Neutrophil (primary cell): ENCODE data around the gene MSI2.

Experiments
- H3K27ac ChIP-seq: fragments of 200-600 bp; sonication (generic); 2 replicates; pipeline ENCODE4 v1.5.1; 2016; ENCODE audit warnings: mild to moderate bottlenecking, moderate library complexity
- H3K27me3 ChIP-seq: fragments of 200-600 bp; sonication (generic); 2 replicates; pipeline ENCODE4 v1.6.0; 2016; ENCODE audit warnings: mild to moderate bottlenecking
- H3K36me3 ChIP-seq: fragments of 200-600 bp; sonication (generic); 2 replicates; pipeline ENCODE4 v1.5.1; 2017
- H3K4me1 ChIP-seq, 2 experiments: fragments of 200-600 bp in 1 of 2; sonication (generic) in 1 of 2; 1 replicate in 1 of 2; 2 replicates in 1 of 2; pipeline versions ENCODE4 v1.5.1 to v1.6.1; 2013 to 2016; ENCODE audit warnings: low read depth in 1 of 2, low read length in 1 of 2, mild to moderate bottlenecking in 1 of 2, moderate library complexity in 1 of 2; ENCODE audit not compliant: control insufficient read depth in 1 of 2, insufficient read depth in 1 of 2
- H3K4me3 ChIP-seq, 2 experiments: fragments of 200-600 bp in 1 of 2; sonication (generic) in 1 of 2; 1 replicate in 1 of 2; 2 replicates in 1 of 2; pipeline ENCODE4 v1.5.1; 2013 to 2016; ENCODE audit warnings: low read depth in 1 of 2, low read length in 1 of 2, mild to moderate bottlenecking in 1 of 2, moderate library complexity in 1 of 2
- H3K9me3 ChIP-seq: fragments of 200-600 bp; sonication (generic); 2 replicates; pipeline ENCODE4 v1.5.1; 2016
- CTCF ChIP-seq: fragments of 200-600 bp; sonication (generic); IDR thresholded peaks from 2 replicates; pipeline ENCODE4 v1.5.1; 2016; ENCODE audit warnings: antibody characterized with exemption

MSI2 gene

GRCh38 chr17:57379237-57379894 lies 123.0 kb downstream of the MSI2 start:
- Histone ChIP-seq H3K4me3 (no peak overlapping the region), H3K9me3 (no peaks in the 10 kb centered on the region), H3K4me1 (no peaks in the 10 kb centered on the region), H3K27ac (no peak overlapping the region), H3K27me3 (no peaks in the 10 kb centered on the region), H3K36me3 (no peaks in the 10 kb centered on the region)
- no peak for TF ChIP-seq CTCF

GRCh38 chr17:57379895-57380434 lies 123.6 kb downstream of the MSI2 start:
- H3K27me3 ChIP-seq: no peaks in the 10 kb centered on the region
- no peak overlapping the region for H3K4me3 ChIP-seq
- no peaks in the 10 kb centered on the region for H3K4me1 ChIP-seq
- no peak overlapping the region for H3K27ac ChIP-seq
- no peaks in the 10 kb centered on the region for H3K36me3 ChIP-seq
- H3K9me3 ChIP-seq: no peaks in the 10 kb centered on the region
- TF ChIP-seq CTCF: no peak

- Histone ChIP-seq H3K4me3 (no peak overlapping the region), H3K36me3 (no peaks in the 10 kb centered on the region), H3K27ac (no peak overlapping the region), H3K4me1 (no peaks in the 10 kb centered on the region), H3K27me3 (no peaks in the 10 kb centered on the region), H3K9me3 (no peaks in the 10 kb centered on the region)
- no peak for TF ChIP-seq CTCF
Measured at GRCh38 chr17:57381498-57381897, 125.2 kb downstream of the MSI2 start.

GRCh38 chr17:57384219-57384618 lies 127.9 kb downstream of the MSI2 start:
- Histone ChIP-seq H3K9me3 (no peaks in the 10 kb centered on the region), H3K27me3 (no peaks in the 10 kb centered on the region), H3K4me3 (no peak overlapping the region), H3K4me1 (no peaks in the 10 kb centered on the region), H3K36me3 (no peaks in the 10 kb centered on the region), H3K27ac (no peak overlapping the region)
- TF ChIP-seq CTCF: no peak

- Histone ChIP-seq H3K36me3 (no peaks in the 10 kb centered on the region), H3K27me3 (no peaks in the 10 kb centered on the region), H3K4me1 (no peaks in the 10 kb centered on the region), H3K27ac (no peak overlapping the region), H3K4me3 (no peak overlapping the region), H3K9me3 (no peaks in the 10 kb centered on the region)
- no peak for TF ChIP-seq CTCF
Measured at GRCh38 chr17:57385975-57386374, 129.7 kb downstream of the MSI2 start.
